ENCODE results near the gene GDPD5. TPM values are rescaled to one million over a fixed set of nuclear protein-coding genes. Genes with fewer than 3 reads are reported as not detected.

The GDPD5 gene
- total and polyA plus RNA-seq, 10 of the 15 experiments (the other 5 are each of a cell fraction or from before 2014, with no cell fraction given), result 0.10 to 30.0 (median 6.7) TPM

DNA sequence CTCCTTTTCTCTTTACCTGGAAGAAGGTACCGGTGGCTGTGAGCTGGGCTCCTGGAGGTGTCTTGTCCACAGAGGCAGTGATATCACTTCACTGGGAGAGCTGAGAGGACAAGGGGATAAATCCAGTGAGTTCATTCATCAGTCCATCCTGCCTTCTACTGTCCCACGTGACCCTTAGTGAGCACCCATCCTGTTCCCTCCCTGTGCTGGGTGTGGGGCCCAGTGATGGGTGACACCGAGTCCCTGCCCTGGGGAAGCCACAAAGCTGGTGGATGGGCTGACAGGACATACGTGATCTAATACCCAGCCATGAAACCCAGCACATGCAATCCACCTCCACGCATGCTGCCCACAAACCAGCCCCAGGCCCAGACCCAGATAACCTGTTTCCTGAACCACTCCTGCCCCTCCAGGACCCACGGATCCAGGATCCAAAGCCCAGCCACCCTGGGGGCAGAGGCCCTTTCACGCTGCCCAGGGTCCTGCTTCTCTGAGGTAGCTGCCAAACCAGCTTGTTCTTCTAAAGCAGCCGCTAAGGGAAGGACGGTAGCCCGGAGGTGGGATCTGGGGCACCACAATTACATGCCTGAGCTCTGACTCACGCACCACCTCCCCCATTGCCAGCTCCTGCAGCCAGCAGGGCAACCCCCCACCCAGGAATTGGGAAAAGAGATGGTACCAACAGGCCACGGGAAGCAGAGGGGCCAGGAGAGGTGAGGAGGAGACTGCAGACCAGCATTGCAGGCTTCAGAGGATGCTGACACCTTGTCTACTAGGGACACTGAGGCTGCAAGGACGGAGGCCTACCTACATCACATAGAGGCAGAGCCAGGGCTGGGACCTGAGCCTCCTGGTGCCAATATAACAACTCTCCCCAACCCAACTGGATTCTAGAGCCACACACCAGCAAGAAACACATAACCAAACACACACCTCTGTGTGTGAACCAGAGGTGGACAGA is 35.2 kb downstream of the GDPD5 start (continued):
- TF ChIP-seq CHD2 (IDR thresholded peaks at IDR 0.05; ENCODE audit: borderline replicate concordance, low read depth, low read length) (no peak), E4F1 (IDR thresholded peaks at IDR 0.05; ENCODE audit: borderline replicate concordance, partially characterized antibody) (no peak), STAT1 (conservative IDR thresholded peaks at IDR 0.05) (no peak), YY1 (IDR thresholded peaks at IDR 0.05; ENCODE audit: low read depth, low read length) (no peak), SPI1 (IDR thresholded peaks at IDR 0.05; ENCODE audit: borderline replicate concordance, insufficient read depth, low read depth, low read length) (no peak), JUNB (IDR thresholded peaks at IDR 0.05) (no peak), KAT2A (conservative IDR thresholded peaks at IDR 0.05; ENCODE audit: control insufficient read depth, low read depth, low read length) (no peak)
- TF ChIP-seq, protein P1, sequence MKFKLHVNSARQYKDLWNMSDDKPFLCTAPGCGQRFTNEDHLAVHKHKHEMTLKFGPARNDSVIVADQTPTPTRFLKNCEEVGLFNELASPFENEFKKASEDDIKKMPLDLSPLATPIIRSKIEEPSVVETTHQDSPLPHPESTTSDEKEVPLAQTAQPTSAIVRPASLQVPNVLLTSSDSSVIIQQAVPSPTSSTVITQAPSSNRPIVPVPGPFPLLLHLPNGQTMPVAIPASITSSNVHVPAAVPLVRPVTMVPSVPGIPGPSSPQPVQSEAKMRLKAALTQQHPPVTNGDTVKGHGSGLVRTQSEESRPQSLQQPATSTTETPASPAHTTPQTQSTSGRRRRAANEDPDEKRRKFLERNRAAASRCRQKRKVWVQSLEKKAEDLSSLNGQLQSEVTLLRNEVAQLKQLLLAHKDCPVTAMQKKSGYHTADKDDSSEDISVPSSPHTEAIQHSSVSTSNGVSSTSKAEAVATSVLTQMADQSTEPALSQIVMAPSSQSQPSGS (IDR thresholded peaks at IDR 0.05; ENCODE audit: low read length), result no peak
